ENCODE data around the gene CENPS. TPM values are rescaled to one million over a fixed set of nuclear protein-coding genes. Genes with fewer than 3 reads are reported as not detected.
"Not testable (repeated sequence)": the region's sequence is repeated elsewhere in the genome, so short reads cannot be mapped to it uniquely, and the experiment has no call there.

CENPS gene
- total and polyA plus RNA-seq, 2 of the 13 experiments (the other 11 are each of a cell fraction or from before 2014, with no cell fraction given) = 3.3 to 22.0 TPM

GRCh38 chr1:10415211-10415930, 14.9 kb upstream of the CENPS start:
- no peaks in the 10 kb centered on the region for H4K20me1 ChIP-seq (ENCODE audit: insufficient read depth, low read length)
- H3K27me3 ChIP-seq (ENCODE audit: control insufficient read depth in 1 of 2, insufficient read depth in 2 of 2, low read length in 2 of 2) = no peaks in the 10 kb centered on the region
- 87% methylated on average over 6 of the region's 6 CpGs for WGBS (ENCODE audit: low lambda C conversion rate)
- ATAC-seq (no peak), DNase-seq (ENCODE audit: low spot score) (peak; percentile 24), FAIRE-seq (peak; percentile 15)
- in situ Hi-C loops (cut with HindIII; ENCODE audit: extremely low pct_ligation_motif_present, low pct_unique_long_range_greater_than_20kb) (no loop called here), intact Hi-C loops (cut with micrococcal nuclease; ENCODE audit: unreplicated experiment) (no loop called here)
- H3K4me3 ChIP-seq (replicated peaks in 1 of 3; ENCODE audit: insufficient read depth in 1 of 3, low read depth in 2 of 3, low read length in 3 of 3) = no peak overlapping the region
- no peak for TF ChIP-seq DRAP1 (CRISPR knock-in tag; IDR thresholded peaks at IDR 0.05)
- TF ChIP-seq CREM (IDR thresholded peaks at IDR 0.05) = no peak
- TF ChIP-seq CREM (CRISPR knock-in tag; IDR thresholded peaks at IDR 0.05) = no peak
- peak; percentile 64; the same call in 1 of the 2 replicates for TF ChIP-seq NFE2L2 (IDR thresholded peaks at IDR 0.05; ENCODE audit: low read length)
- TF ChIP-seq TFE3 (CRISPR knock-in tag; IDR thresholded peaks at IDR 0.05) = no peak
- no peak for TF ChIP-seq CCAR2 (optimal IDR thresholded peaks at IDR 0.05; ENCODE audit: low read depth, low read length)
- no peak overlapping the region for H2AFZ ChIP-seq (ENCODE audit: low read length)
- CTCF ChIA-PET (ENCODE audit: low intra/inter-chr PET ratio, low total read pairs) = no interaction called here
- H3K79me2 ChIP-seq (ENCODE audit: insufficient read depth, low read length) = no peaks in the 10 kb centered on the region
- peaks cover 26 to 86% of the 10 kb centered on the region in 2 experiments for H3K36me3 ChIP-seq (replicated peaks in 1 of 2; ENCODE audit: control insufficient read depth in 1 of 2, insufficient read depth in 2 of 2, low read length in 2 of 2)
- BruUV-seq (replicated peaks) = no TSS peak
- POLR2A ChIA-PET = no interaction called here
- H3K4me2 ChIP-seq (ENCODE audit: low read depth, low read length) = no peak overlapping the region
- no peak overlapping the region for H3K9ac ChIP-seq (ENCODE audit: insufficient read depth, low read depth, low read length)
- H3K4me1 ChIP-seq (ENCODE audit: insufficient read depth, low read length) = no peaks in the 10 kb centered on the region
- peak overlapping the region; percentile 14 for H3K27ac ChIP-seq (ENCODE audit: extremely low read length, insufficient read depth, low read length)
- H3K9me3 ChIP-seq (ENCODE audit: low read length) = no peaks in the 10 kb centered on the region

- H3K9me3 ChIP-seq (ENCODE audit: low read length); CTCF ChIA-PET (ENCODE audit: low intra/inter-chr PET ratio, low total read pairs); DNase-seq (ENCODE audit: low spot score); H3K79me2 ChIP-seq (ENCODE audit: insufficient read depth, low read length); BruUV-seq (replicated peaks); intact Hi-C loops (cut with micrococcal nuclease; ENCODE audit: unreplicated experiment); H3K27me3 ChIP-seq (ENCODE audit: control insufficient read depth in 1 of 2, insufficient read depth in 2 of 2, low read length in 2 of 2); POLR2A ChIA-PET; FAIRE-seq; H4K20me1 ChIP-seq (ENCODE audit: insufficient read depth, low read length); H3K4me2 ChIP-seq (ENCODE audit: low read depth, low read length); H3K4me1 ChIP-seq (ENCODE audit: insufficient read depth, low read length); ATAC-seq; H3K9ac ChIP-seq (ENCODE audit: insufficient read depth, low read depth, low read length); H2AFZ ChIP-seq (ENCODE audit: low read length); in situ Hi-C loops (cut with HindIII; ENCODE audit: extremely low pct_ligation_motif_present, low pct_unique_long_range_greater_than_20kb); H3K4me3 ChIP-seq (replicated peaks in 1 of 3; ENCODE audit: insufficient read depth in 1 of 3, low read depth in 2 of 3, low read length in 3 of 3): not testable (repeated sequence)
- Histone ChIP-seq H3K36me3 (replicated peaks in 1 of 2; ENCODE audit: control insufficient read depth in 1 of 2, insufficient read depth in 2 of 2, low read length in 2 of 2) (peaks cover 25 to 86% of the 10 kb centered on the region in 2 experiments), H3K27ac (ENCODE audit: extremely low read length, insufficient read depth, low read length) (peak overlapping the region; percentile 14)
- peak; percentile 77 for TF ChIP-seq ZNF121 (CRISPR knock-in tag; IDR thresholded peaks at IDR 0.05)
- 100% methylated on average over 1 of the region's 1 CpG for WGBS (ENCODE audit: low lambda C conversion rate)
Measured at GRCh38 chr1:10415967-10416366, 14.3 kb upstream of the CENPS start.

GRCh38 chr1:10418741-10419140, 11.5 kb upstream of the CENPS start:
- H3K27me3 ChIP-seq (ENCODE audit: control insufficient read depth in 1 of 2, insufficient read depth in 2 of 2, low read length in 2 of 2); BruUV-seq (replicated peaks); H3K27ac ChIP-seq (ENCODE audit: extremely low read length, insufficient read depth, low read length); H2AFZ ChIP-seq (ENCODE audit: low read length); H3K9ac ChIP-seq (ENCODE audit: insufficient read depth, low read depth, low read length); POLR2A ChIA-PET; in situ Hi-C loops (cut with HindIII; ENCODE audit: extremely low pct_ligation_motif_present, low pct_unique_long_range_greater_than_20kb); DNase-seq (ENCODE audit: low spot score); H3K4me1 ChIP-seq (ENCODE audit: insufficient read depth, low read length); H3K79me2 ChIP-seq (ENCODE audit: insufficient read depth, low read length); CTCF ChIA-PET (ENCODE audit: low intra/inter-chr PET ratio, low total read pairs); intact Hi-C loops (cut with micrococcal nuclease; ENCODE audit: unreplicated experiment); FAIRE-seq; H3K4me2 ChIP-seq (ENCODE audit: low read depth, low read length); H3K4me3 ChIP-seq (replicated peaks in 1 of 3; ENCODE audit: insufficient read depth in 1 of 3, low read depth in 2 of 3, low read length in 3 of 3); ATAC-seq; H4K20me1 ChIP-seq (ENCODE audit: insufficient read depth, low read length); H3K9me3 ChIP-seq (ENCODE audit: low read length): not testable (repeated sequence)
- 93% methylated on average over 8 of the region's 8 CpGs for WGBS (ENCODE audit: low lambda C conversion rate)
- H3K36me3 ChIP-seq (replicated peaks in 1 of 2; ENCODE audit: control insufficient read depth in 1 of 2, insufficient read depth in 2 of 2, low read length in 2 of 2) = peaks cover 12 to 61% of the 10 kb centered on the region in 2 experiments
